ENCODE measurements around the gene WDR81.

- TF ChIP-seq LEF1 (IDR thresholded peaks at IDR 0.05; ENCODE audit: borderline replicate concordance) (no peak), TARDBP (IDR thresholded peaks at IDR 0.05) (no peak), SUZ12 (IDR thresholded peaks at IDR 0.05) (no peak), SP1 (IDR thresholded peaks at IDR 0.05) (no peak), PKNOX1 (IDR thresholded peaks at IDR 0.05) (no peak), ELF4 (IDR thresholded peaks at IDR 0.05) (no peak), FOXK2 (IDR thresholded peaks at IDR 0.05) (no peak), ARNT (IDR thresholded peaks at IDR 0.05) (no peak), FOXM1 (IDR thresholded peaks at IDR 0.05; ENCODE audit: borderline replicate concordance) (no peak), HDGF (IDR thresholded peaks at IDR 0.05; ENCODE audit: borderline replicate concordance) (no peak)
Observed at GRCh38 chr17:1764284-1764683, 39.8 kb downstream of the WDR81 start.
